Measurements from ENCODE around the gene NGF. TPM values are rescaled to one million over a fixed set of nuclear protein-coding genes. Genes with fewer than 3 reads are reported as not detected.

The NGF gene
- total RNA-seq, 1 donor from 2014 or later = 2.7 TPM

GRCh38 chr1:115322631-115323030 is 15.4 kb downstream of the NGF start:
- no peak for TF ChIP-seq POLR2AphosphoS5 (IDR thresholded peaks at IDR 0.05; ENCODE audit: insufficient read depth in 1 of 2, low read depth in 1 of 2)
- TF ChIP-seq, protein P1, sequence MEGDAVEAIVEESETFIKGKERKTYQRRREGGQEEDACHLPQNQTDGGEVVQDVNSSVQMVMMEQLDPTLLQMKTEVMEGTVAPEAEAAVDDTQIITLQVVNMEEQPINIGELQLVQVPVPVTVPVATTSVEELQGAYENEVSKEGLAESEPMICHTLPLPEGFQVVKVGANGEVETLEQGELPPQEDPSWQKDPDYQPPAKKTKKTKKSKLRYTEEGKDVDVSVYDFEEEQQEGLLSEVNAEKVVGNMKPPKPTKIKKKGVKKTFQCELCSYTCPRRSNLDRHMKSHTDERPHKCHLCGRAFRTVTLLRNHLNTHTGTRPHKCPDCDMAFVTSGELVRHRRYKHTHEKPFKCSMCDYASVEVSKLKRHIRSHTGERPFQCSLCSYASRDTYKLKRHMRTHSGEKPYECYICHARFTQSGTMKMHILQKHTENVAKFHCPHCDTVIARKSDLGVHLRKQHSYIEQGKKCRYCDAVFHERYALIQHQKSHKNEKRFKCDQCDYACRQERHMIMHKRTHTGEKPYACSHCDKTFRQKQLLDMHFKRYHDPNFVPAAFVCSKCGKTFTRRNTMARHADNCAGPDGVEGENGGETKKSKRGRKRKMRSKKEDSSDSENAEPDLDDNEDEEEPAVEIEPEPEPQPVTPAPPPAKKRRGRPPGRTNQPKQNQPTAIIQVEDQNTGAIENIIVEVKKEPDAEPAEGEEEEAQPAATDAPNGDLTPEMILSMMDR (IDR thresholded peaks at IDR 0.05) = no peak
- no peak for TF ChIP-seq POLR2A (IDR thresholded peaks at IDR 0.05)
- DNase-seq (ENCODE audit: extremely low spot score in 2 of 2) = no peak
- no peaks in the 10 kb centered on the region for H3K27me3 ChIP-seq
- H3K4me1 ChIP-seq = no peaks in the 10 kb centered on the region
- no peak overlapping the region for H3K27ac ChIP-seq
- no peaks in the 10 kb centered on the region for H3K36me3 ChIP-seq
- H3K4me3 ChIP-seq = no peak overlapping the region
- intact Hi-C loops (cut with DNase I) = no loop called here
- no peaks in the 10 kb centered on the region for H3K9me3 ChIP-seq

- no peaks in the 10 kb centered on the region for H3K4me1 ChIP-seq
- intact Hi-C loops (cut with DNase I) = no loop called here
- no peak overlapping the region for H3K27ac ChIP-seq
- no peak for DNase-seq (ENCODE audit: extremely low spot score in 2 of 2)
- H3K36me3 ChIP-seq = no peaks in the 10 kb centered on the region
- TF ChIP-seq POLR2A (IDR thresholded peaks at IDR 0.05) (no peak), POLR2AphosphoS5 (IDR thresholded peaks at IDR 0.05; ENCODE audit: insufficient read depth in 1 of 2, low read depth in 1 of 2) (no peak)
- TF ChIP-seq, protein P1 (IDR thresholded peaks at IDR 0.05) = no peak
- no peaks in the 10 kb centered on the region for H3K9me3 ChIP-seq
- H3K27me3 ChIP-seq = no peaks in the 10 kb centered on the region
- H3K4me3 ChIP-seq = no peak overlapping the region
Measured at GRCh38 chr1:115320377-115320776, 17.7 kb downstream of the NGF start.

GRCh38 chr1:115319706-115320105 is 18.3 kb downstream of the NGF start:
- TF ChIP-seq, protein P1 (IDR thresholded peaks at IDR 0.05) = no peak
- TF ChIP-seq POLR2A (IDR thresholded peaks at IDR 0.05) (no peak), POLR2AphosphoS5 (IDR thresholded peaks at IDR 0.05; ENCODE audit: insufficient read depth in 1 of 2, low read depth in 1 of 2) (no peak)
- no peak for DNase-seq (ENCODE audit: extremely low spot score in 2 of 2)

DNA sequence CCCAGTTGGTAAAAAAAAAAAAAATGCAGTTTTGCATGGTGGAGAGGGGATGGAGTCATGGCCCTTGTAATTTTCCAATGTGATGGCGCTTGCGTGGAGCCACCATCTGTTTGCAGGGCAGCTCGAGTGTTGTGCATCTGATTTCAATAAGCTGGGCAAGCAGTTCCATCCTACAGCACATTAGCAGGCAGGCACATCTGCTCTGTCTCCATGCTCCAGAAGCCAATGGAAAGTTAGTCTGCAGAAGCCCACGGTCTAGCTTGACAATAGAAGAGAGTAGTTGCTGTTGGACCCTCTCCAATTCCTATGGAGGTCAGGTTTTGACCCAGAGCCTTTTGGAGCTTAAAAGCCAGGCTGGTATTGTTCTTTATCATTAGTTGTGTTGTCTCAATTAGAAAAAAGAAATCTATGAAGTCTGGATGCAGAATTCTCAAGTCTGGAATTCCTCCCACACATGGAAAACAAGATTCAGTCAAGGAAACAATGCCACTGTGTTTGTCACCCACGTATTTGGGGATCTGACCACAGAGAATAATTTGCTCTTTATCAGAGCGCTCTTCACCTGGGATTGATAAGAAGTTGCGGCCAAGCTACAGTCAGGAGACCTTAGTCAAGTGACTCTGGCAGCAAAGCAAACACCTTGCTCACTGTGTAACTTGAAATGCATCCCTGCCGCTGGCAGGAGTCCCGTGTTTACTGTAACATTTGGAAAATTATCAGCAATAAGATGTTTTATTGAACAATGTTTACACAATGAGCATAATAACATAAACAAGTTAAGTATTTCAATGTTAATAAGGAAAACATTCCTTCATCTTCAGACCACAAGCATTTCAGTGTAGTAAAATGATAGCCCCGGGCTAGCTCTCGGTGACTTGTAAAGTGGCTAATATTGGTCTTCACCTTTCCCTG is 20.7 kb downstream of the NGF start:
- no peak overlapping the region for H3K27ac ChIP-seq
- H3K36me3 ChIP-seq = no peaks in the 10 kb centered on the region
- intact Hi-C loops (cut with DNase I) = no loop called here
- TF ChIP-seq, protein P1 (IDR thresholded peaks at IDR 0.05) = no peak
- TF ChIP-seq POLR2A (IDR thresholded peaks at IDR 0.05) (no peak), POLR2AphosphoS5 (IDR thresholded peaks at IDR 0.05; ENCODE audit: insufficient read depth in 1 of 2, low read depth in 1 of 2) (no peak)
- no peak overlapping the region for H3K4me3 ChIP-seq
- peaks cover 10% of the 10 kb centered on the region for H3K4me1 ChIP-seq
- no peaks in the 10 kb centered on the region for H3K9me3 ChIP-seq
- no peak for DNase-seq (ENCODE audit: extremely low spot score in 2 of 2)
- no peaks in the 10 kb centered on the region for H3K27me3 ChIP-seq

More at GRCh38 chr1:115319706-115320105, 18.3 kb downstream of the NGF start:
- intact Hi-C loops (cut with DNase I) = no loop called here
- Histone ChIP-seq H3K27me3 (no peaks in the 10 kb centered on the region), H3K27ac (no peak overlapping the region), H3K36me3 (no peaks in the 10 kb centered on the region), H3K4me1 (no peaks in the 10 kb centered on the region), H3K9me3 (no peaks in the 10 kb centered on the region), H3K4me3 (no peak overlapping the region)

DNA sequence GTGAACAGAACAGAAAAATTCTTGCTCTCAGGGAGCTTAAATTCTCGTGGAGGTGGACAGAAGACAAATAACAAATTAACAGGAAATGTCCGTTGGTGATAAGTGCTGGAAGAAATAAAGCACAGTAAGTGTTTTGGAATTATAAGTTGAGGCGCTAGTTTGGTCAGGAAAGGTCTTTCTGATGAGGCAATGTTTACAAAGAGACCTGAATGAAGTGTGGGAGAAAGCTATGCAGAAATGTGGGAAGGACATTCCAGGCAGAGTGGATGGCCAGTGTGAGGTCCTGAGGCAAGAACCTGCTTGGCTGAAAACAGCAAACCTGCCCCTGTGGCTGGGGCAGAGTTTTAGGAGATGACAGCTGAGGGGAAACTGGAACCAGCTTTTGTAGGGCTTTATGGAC is 23.3 kb downstream of the NGF start:
- no peak for DNase-seq (ENCODE audit: extremely low spot score in 2 of 2)
- Histone ChIP-seq H3K4me1 (peaks cover 11% of the 10 kb centered on the region), H3K27ac (no peak overlapping the region)

More for the DNA sequence above, 23.3 kb downstream of the NGF start:
- Histone ChIP-seq H3K36me3 (no peaks in the 10 kb centered on the region), H3K4me3 (no peak overlapping the region), H3K9me3 (no peaks in the 10 kb centered on the region), H3K27me3 (no peaks in the 10 kb centered on the region)
- intact Hi-C loops (cut with DNase I) = no loop called here
- TF ChIP-seq POLR2A (IDR thresholded peaks at IDR 0.05) (no peak), POLR2AphosphoS5 (IDR thresholded peaks at IDR 0.05; ENCODE audit: insufficient read depth in 1 of 2, low read depth in 1 of 2) (no peak)
- TF ChIP-seq, protein P1 (IDR thresholded peaks at IDR 0.05) = no peak
